ENCODE measurements around the gene TRIM8.

The TRIM8 gene

GRCh38 chr10:102603946-102604345, 40.3 kb upstream of the TRIM8 start:
- no peak overlapping the region for H3K4me3 ChIP-seq (ENCODE audit: low read depth, low read length)
- CTCF ChIA-PET = interaction anchor here (1.6 to 2.0 kb wide), 3 partner anchors 13 to 41 kb away, joined by 4 to 9 read pairs (median 4); partner anchors contain the start of gene TRIM8
- DNase-seq (ENCODE audit: low read depth, low spot score) = no peak
- POLR2A ChIA-PET = no interaction called here
- TF ChIP-seq CTCF (IDR thresholded peaks at IDR 0.05; ENCODE audit: insufficient read depth, low read length, missing control alignments) = no peak

DNA sequence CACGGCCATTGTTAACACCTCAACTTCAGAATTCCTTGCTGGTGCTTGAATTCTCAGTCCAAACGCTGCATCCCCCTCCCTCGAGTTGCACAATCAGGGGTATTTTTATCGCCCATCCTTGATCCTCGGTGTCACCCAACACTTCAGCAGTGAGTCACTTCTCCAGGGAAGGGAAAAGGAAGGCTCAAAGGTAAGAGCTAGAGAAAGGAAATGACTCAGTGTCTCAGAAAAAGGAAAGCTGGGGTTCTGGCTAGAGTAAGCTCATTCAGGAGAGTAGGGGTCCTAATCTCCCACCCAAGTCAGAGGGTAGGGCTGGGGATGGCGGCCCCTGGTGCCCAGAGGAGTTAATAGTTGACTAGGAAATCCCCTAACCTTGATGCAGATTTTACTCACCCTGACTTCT, 39.8 kb upstream of the TRIM8 start:
- ChIA-PET POLR2A (no interaction called here), CTCF (interaction anchor here (1.0 to 3.0 kb wide), 5 partner anchors 8 to 102 kb away, joined by 3 to 15 read pairs (median 4); partner anchors contain the start of genes ACTR1A and TRIM8)
- no peak for TF ChIP-seq CTCF (IDR thresholded peaks at IDR 0.05; ENCODE audit: insufficient read depth, low read length, missing control alignments)
- H3K4me3 ChIP-seq (ENCODE audit: low read depth, low read length) = no peak overlapping the region
- DNase-seq (ENCODE audit: low read depth, low spot score) = no peak

GRCh38 chr10:102605712-102606111, 38.6 kb upstream of the TRIM8 start:
- POLR2A ChIA-PET = interaction anchor here (0.7 kb wide), 1 partner anchor 101 kb away, joined by 3 read pairs; no protein-coding TSS in a partner anchor

DNA sequence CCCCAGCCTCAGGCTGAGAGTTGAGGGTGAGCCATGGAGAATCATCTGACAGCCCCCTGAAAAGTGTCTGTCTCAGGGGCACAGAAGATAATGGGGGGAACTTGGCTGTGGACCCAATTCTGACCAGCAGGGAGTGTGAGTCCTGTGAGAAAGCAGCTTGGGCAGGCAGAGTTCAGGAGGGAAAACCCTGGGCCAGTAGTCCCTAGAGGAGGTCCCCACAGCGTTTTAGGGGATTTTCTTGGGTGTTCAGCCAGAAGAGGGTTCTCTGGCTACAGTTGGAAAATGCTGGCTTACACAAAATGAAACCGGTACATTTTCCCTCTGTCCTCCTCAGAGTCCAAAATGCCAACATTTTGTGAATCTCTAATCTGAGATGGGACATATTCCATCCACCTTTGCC, 35.8 kb upstream of the TRIM8 start:
- no peak for DNase-seq (ENCODE audit: low read depth, low spot score)
- CTCF ChIA-PET = interaction anchor here (0.9 to 1.1 kb wide), 2 partner anchors 9 to 19 kb away, joined by 3 read pairs; no protein-coding TSS in a partner anchor
- POLR2A ChIA-PET = no interaction called here
- no peak for TF ChIP-seq CTCF (IDR thresholded peaks at IDR 0.05; ENCODE audit: insufficient read depth, low read length, missing control alignments)
- H3K4me3 ChIP-seq (ENCODE audit: low read depth, low read length) = no peak overlapping the region

More at GRCh38 chr10:102605712-102606111, 38.6 kb upstream of the TRIM8 start:
- no peak overlapping the region for H3K4me3 ChIP-seq (ENCODE audit: low read depth, low read length)
- no peak for TF ChIP-seq CTCF (IDR thresholded peaks at IDR 0.05; ENCODE audit: insufficient read depth, low read length, missing control alignments)
- no peak for DNase-seq (ENCODE audit: low read depth, low spot score)
- CTCF ChIA-PET = interaction anchor here (1.0 to 3.0 kb wide), 6 partner anchors 9 to 103 kb away, joined by 3 to 15 read pairs (median 6); partner anchors contain the start of gene ACTR1A

- ChIA-PET POLR2A (no interaction called here), CTCF (interaction anchor here (1.0 kb wide), 1 partner anchor 16 kb away, joined by 3 read pairs; no protein-coding TSS in a partner anchor)
- no peak overlapping the region for H3K4me3 ChIP-seq (ENCODE audit: low read depth, low read length)
- DNase-seq (ENCODE audit: low read depth, low spot score) = no peak
- TF ChIP-seq CTCF (IDR thresholded peaks at IDR 0.05; ENCODE audit: insufficient read depth, low read length, missing control alignments) = no peak
These were observed 33.8 kb upstream of the TRIM8 start for GRCh38 chr10:102610441-102610887.

DNA sequence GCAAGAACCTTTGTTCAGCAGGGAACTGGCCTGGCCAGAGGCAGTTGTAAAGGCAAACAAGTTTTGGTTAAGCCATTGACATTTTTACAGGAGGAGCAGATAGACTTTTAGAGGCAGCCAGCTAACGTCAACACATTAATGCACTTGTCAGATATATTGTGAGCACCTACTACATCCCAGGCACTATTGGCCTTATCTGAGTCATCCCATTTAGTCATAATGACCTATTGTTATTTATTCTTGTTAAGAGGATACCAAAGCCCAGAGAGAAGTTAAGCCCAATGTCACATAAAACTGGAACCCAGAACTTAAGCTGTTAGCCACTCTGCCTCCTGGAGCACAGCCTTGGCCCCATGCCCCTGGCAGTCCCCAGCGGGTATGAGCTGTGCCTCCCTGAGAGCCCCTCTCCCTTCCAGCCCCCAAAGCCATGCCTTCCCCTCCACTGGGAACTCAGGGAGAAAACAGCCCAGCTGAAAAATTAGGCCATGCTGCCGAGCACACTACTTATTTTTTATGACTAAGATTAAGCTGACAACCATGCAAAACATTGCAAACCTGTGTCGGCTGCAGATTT, 32.7 kb upstream of the TRIM8 start:
- H3K4me3 ChIP-seq (ENCODE audit: low read depth, low read length) = no peak overlapping the region
- POLR2A ChIA-PET = no interaction called here
- CTCF ChIA-PET = interaction anchor here (1.0 to 1.4 kb wide), 2 partner anchors 8 to 109 kb away, joined by 3 read pairs; partner anchors contain the start of gene ACTR1A
- DNase-seq (ENCODE audit: low read depth, low spot score) = no peak
- no peak for TF ChIP-seq CTCF (IDR thresholded peaks at IDR 0.05; ENCODE audit: insufficient read depth, low read length, missing control alignments)

Data from AG04449 (cell line).